ENCODE results near the gene GTPBP4.
"Not testable (repeated sequence)": the region's sequence is repeated elsewhere in the genome, so short reads cannot be mapped to it uniquely, and the experiment has no call there.

GTPBP4 gene

DNA sequence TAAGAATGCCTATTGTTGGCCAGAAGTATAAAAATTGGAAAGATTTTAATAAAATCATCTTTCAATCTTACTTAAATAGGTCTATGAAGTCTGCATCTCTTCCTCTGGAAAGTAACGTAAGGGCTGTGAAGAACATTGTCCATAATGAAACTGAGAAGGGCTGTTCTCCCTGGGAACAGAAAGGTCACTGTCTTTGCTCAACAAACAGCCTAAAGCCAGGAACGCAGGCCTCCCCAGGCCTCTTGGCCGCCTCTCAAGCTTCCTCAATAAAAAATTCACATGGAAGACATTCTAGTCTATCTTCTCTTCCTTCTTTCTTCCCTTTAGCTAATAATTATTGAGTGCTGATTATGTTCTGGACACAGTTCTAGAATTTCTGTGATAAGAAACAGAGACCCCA is 46.5 kb downstream of the GTPBP4 start:
- DNase-seq, result no peak

- DNase-seq, result no peak
Measured at GRCh38 chr10:1035201-1035600, 47.0 kb downstream of the GTPBP4 start.

GRCh38 chr10:1036341-1036791 is 48.1 kb downstream of the GTPBP4 start:
- DNase-seq, result peak; percentile 19

- DNase-seq, result no peak
Measured at GRCh38 chr10:1037098-1037497, 48.9 kb downstream of the GTPBP4 start.

- DNase-seq, result not testable (repeated sequence)
Measured at GRCh38 chr10:1038769-1039168, 50.5 kb downstream of the GTPBP4 start.

DNA sequence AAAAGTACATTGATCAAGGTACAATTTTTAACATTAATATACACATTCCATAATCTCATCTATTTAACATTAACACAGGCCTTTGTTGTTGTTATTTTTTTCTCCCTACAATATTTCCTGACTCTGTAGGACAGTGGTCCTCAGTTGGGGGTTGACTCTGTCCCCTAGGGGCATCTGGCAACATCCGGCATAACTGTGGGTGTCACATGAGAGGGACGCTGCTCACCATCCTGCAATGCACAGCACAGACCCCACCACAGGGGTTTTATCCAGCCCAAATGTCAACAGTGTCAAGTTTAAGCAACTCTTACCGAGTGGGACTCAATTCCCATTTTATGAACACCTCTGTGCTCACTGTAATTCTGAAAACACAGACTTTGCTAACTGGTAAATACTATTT is 51.9 kb downstream of the GTPBP4 start:
- no peak for DNase-seq

DNA sequence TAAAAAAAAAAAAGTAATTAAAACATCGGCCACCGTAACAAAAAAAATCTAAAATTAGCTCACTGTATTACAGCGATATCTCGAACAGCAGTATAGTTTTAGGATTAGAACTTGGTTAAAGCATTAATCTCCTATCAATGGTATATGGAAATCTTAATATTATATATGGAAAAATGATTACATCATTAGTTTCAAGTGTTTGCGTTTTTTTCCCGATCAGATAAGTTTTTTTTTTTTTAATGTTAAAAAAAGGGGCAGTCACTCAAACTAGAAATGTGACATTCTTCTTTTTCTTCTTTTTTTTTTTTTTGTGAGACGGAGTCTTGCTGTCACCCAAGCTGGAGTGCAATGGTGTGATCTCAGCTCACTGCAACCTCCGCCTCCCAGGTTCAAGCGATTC is 53.3 kb downstream of the GTPBP4 start:
- no peak for DNase-seq

DNA sequence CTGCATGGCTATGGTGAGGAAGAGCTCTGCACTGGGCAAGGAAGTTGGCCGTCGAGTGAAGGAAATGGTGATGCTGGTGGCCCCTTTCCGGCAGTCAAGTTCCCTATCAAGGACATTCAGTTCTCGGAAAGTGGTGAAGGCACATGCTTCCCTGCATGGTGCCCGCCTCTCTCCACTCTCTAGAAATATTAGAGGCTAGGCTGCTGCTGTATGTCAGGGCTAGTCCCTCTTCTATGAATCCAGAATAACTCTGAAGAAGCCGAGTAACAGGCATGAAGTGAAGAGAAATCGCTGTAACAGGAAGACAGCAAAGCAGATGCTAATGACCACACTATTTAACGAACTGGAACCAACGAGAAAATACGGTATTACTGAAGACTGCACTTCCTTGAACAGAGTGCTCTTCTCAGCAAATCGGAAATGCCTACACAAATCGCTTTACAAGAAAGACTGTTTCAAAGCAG is 55.3 kb downstream of the GTPBP4 start:
- no peak for DNase-seq

- no peak for DNase-seq
Measured at GRCh38 chr10:1044146-1044545, 55.9 kb downstream of the GTPBP4 start.

GRCh38 chr10:1044964-1045363 is 56.7 kb downstream of the GTPBP4 start:
- DNase-seq, result no peak

DNA sequence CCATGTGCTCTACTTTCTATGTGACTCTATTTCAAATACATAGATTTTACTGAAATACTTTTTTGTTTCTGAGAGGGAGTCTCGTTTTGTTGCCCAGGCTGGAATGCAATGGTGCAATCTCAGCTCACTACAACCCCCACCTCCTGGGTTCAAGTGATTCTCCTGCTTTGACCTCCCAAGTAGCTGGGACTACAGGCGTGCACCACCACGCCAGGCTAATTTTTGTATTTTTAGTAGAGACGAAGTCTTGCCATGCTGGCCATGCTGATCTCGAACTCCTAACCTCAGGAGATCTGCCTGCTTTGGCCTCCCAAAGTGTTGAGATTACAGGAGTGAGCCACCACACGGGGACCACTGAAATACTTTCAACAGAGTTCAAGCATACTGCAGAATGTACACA is 57.2 kb downstream of the GTPBP4 start:
- DNase-seq, result no peak

GRCh38 chr10:1047937-1048336 is 59.7 kb downstream of the GTPBP4 start:
- no peak for DNase-seq

DNA sequence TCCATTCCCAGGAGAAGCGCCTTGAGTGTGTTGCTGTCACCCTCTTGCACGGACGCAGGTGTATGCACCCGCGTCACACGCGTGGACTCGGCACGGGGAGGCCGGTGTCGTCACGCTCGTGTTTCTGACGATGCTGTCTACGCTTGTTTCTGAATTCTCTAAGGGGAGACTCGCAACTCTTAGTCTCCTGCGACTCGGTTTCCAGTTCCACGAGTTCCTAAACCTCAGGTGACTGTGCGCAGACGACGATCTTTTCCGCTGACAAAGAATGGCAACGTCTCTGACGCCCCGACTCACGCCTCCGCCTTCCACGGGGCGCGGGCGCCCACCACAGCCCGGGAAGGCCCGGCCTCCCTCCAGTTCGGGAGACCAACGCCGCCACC is 60.1 kb downstream of the GTPBP4 start:
- DNase-seq, result no peak

DNA sequence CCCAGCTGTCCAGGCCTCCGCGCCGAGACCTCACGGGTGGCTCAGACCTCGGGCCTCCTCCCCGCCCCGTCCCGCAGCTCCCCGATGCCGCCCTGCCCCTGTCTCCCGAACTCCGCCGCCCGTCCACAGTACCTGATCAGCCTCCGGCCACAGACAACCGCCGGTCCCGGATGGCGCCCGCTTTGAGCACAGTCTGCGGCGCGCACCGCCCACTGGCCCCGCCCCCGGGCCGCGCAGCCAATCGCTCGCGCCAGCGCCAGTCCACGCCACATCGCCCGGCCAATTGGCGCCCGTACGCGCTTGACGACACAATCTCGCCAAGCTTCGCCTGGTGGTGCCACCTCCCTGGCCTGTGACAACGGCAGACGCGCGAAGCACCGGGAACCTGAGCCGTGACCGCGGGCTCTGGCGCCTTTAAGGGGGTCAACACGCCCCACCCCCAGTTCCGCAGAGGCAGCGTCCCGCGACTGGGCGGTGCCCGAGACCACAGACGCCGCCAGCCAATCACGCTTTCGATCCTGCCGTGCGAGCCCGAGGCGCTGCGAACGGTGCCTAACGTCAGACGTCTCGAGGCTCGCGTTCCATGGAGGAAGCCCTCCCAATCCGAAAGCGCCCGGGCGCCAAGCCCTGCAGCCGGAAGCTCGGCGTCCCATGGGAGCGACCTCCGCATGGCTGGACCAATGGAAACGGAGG is 60.6 kb downstream of the GTPBP4 start, which contains the start of gene IDI1:
IDI1 (minus strand) TSS at position 388 of the 693 bp plus-strand sequence; CDS start at position 272, 116 bp downstream.
- peak; percentile 96 for DNase-seq

DNA sequence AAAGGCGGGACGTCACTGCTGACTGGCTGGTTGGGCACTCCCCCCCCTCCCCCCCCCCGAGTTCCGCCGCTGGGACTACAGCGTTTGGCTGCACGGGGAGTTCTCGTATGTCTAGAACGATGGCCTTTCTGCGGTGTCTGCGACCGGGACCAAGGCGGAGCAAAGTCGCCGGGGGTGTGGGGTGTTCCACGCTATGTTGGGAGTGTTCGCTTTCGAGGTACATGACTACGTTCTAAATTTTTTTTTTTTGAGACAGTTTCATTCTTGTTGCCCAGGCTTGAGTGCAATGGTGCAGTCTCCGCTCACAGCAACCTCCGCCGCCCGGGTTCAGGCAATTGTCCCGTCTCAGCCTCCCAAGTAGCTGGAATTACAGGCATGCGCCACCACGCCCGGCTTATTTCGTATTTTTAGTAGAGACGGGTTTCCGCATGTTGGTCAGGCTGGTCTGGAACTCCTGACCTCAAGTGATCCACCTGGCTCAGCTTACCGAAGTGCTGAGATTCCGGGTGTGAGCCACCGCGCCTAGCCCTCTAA is 61.3 kb downstream of the GTPBP4 start:
- DNase-seq, result no peak

DNA sequence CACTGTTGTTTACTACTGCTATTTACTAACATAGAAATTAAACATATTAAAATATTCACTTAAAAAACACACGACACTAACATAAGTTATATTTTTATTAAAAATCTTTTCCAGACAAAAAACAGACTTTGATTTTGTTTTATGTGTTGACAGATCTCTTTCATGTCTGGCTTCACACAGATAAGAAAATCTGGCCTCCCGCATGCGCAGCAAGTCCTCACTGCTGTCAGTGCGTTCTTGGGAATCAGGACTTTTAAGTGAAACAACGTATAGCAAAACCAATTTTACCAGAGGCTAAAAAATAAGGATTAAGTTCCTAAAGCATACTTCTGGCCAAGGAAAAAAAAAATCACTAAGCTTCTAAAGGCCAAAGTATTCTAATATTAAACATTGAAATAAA is 61.9 kb downstream of the GTPBP4 start:
- DNase-seq, result peak; percentile 21

GRCh38 chr10:1050554-1050953 is 62.3 kb downstream of the GTPBP4 start:
- DNase-seq, result peak; percentile 37

GRCh38 chr10:1054684-1055083 is 66.5 kb downstream of the GTPBP4 start:
- DNase-seq, result no peak

- DNase-seq, result peak; percentile 91
Measured at GRCh38 chr10:1056326-1057105, 68.3 kb downstream of the GTPBP4 start, which contains the start of gene WDR37. Gene WDR37 (plus strand): TSS chr10:1056385. CDS start chr10:1072156, 15,771 bp downstream.

- no peak for DNase-seq
Measured at GRCh38 chr10:1057106-1057657, 68.9 kb downstream of the GTPBP4 start.

- DNase-seq, result no peak
Measured at GRCh38 chr10:1058017-1058416, 69.8 kb downstream of the GTPBP4 start.

DNA sequence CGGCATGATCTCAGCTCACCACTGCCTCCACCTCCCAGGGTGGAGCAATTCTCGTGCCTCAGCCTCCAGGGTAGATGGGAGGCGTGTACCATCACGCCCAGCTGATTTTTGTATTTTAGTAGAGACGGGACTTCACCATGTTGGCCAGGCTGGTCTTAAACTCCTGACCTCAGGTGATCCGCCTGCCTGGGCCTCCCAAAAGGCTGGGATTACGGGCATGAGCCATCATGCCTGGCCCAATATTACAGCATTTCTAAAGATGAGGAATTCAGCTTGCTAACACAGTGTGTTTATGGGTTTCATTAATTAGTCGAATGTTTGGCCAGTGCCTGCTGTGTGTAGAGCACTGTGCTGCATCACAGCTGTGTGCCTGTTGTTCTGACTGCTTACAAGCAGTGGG is 71.7 kb downstream of the GTPBP4 start:
- DNase-seq, result no peak
